HG03060 (cell line): ENCODE results near the gene TAS2R30.

Source experiments
- ATAC-seq: cut with Tn5 transposase; IDR thresholded peaks from one replicate; pipeline ENCODE4 v1.9.1; 2021; ENCODE audit warnings: low read depth, moderate number of reproducible peaks; ENCODE audit not compliant: unreplicated experiment

Gene TAS2R30

GRCh38 chr12:11134305-11134704, at the start of gene TAS2R30:
Gene TAS2R30, minus strand, starts transcription at chr12:11134644. Its CDS starts 400 bp downstream, at chr12:11134244.
- ATAC-seq, result no peak

DNA sequence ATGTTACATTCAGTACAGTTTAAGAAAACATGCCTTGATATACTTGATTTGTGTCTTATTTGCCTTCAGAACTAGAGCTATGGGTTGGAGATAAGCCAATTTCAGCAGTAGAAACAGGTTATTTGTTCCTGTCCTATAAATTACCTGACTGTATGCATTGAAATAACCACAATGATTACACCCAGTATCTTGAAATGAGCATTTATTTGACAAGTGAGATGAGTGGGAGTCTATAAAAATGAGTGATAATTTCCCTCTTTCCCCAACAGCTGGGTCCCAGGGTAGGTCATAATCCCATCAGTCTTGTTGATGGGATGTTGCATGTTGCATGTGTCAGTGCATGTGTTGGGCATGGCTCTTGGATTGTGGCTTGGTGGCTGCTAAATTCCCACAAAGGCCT, 48.6 kb upstream of the TAS2R30 start:
- ATAC-seq, result no peak

GRCh38 chr12:11182529-11182928, 48.1 kb upstream of the TAS2R30 start:
- no peak for ATAC-seq

DNA sequence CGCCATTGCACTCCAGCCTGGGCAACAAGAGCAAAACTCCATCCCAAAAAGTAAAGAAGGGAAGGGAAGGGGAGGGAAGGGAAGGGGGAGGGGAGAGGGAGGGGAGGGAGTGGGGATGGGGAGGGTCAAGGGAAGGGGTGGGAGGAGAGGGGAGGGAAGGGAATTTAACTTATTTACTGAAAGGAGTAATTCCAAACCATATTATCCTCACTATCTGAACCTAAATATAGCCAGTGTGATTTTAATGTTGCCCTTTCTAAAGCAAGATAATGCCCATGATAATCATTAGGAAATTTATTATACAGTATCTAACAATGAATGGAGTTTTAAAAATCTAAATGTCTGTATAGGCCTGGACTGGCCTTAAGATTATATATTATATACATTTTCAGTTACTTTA, 43.8 kb upstream of the TAS2R30 start:
- no peak for ATAC-seq

DNA sequence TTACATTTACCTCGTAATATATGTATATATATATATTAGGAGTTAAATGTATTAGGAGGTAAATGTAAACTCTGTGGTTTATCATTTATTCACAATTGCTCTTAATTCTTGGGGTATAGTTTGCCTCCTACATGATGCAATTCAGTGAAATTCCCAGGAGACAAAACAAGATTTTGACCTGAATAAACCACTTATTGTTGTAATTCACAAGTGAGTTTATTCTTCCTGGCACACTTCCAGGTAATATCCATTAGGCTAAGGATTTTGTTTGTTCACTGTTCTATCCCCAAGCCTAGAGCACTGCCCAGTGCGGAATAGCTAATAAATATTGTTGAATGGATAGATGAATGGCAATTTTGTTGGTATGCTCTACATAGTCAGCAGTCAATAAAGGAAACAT, 39.6 kb upstream of the TAS2R30 start:
- ATAC-seq, result no peak

GRCh38 chr12:11171969-11172675, 37.7 kb upstream of the TAS2R30 start:
- ATAC-seq, result no peak

GRCh38 chr12:11171145-11171968, 36.9 kb upstream of the TAS2R30 start, which contains the start of gene SMIM10L1:
Gene SMIM10L1, plus strand, starts transcription at chr12:11171194. Its CDS starts 163 bp downstream, at chr12:11171357.
- peak; percentile 75 for ATAC-seq

GRCh38 chr12:11170810-11171144, 36.3 kb upstream of the TAS2R30 start:
- ATAC-seq, result no peak

DNA sequence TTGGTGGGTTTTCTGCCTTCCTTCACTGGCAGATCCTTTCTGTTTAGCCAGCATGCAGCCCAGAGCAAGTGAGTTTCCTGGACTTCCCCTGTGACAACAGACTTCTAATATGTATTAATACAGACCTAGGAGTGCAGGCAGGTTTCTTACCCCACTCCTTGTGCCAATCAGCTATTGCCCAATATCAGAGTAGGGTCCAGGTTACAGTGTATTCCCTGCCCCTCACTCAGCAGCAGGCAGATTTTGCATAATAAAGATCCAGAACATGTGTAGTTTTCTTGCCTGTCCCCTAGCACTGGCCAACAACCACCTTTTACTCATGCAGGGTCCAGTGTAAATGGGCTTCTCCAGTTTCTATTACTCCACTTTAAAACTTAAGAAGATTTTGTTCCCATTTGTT, 31.9 kb upstream of the TAS2R30 start:
- no peak for ATAC-seq

GRCh38 chr12:11164384-11164783, 29.9 kb upstream of the TAS2R30 start:
- no peak for ATAC-seq

GRCh38 chr12:11162502-11162901, 28.1 kb upstream of the TAS2R30 start:
- no peak for ATAC-seq

- no peak for ATAC-seq
These were observed 24.5 kb upstream of the TAS2R30 start for GRCh38 chr12:11158885-11159444.

- ATAC-seq, result no peak
These were observed 20.0 kb upstream of the TAS2R30 start for GRCh38 chr12:11154400-11154925.

DNA sequence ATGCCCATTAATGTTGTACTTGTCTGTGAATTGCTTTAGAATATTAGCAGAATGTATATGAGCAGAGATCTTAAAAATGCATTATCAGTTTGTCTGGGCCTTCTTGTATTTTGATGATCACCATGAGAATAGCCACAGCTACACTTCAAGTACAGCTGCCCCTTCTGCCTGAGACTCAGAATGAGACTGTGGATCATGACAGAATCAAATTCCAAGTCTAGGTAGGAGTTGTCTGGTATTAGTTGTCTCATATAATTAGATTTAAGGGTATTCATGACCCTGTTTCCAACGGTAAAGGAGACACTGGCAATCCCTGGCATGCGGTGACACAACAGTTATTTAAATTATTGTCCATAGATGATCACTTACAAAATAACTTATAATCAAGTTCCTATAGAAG, 18.3 kb upstream of the TAS2R30 start:
- ATAC-seq, result no peak

GRCh38 chr12:11150832-11151231, 16.4 kb upstream of the TAS2R30 start:
- no peak for ATAC-seq

DNA sequence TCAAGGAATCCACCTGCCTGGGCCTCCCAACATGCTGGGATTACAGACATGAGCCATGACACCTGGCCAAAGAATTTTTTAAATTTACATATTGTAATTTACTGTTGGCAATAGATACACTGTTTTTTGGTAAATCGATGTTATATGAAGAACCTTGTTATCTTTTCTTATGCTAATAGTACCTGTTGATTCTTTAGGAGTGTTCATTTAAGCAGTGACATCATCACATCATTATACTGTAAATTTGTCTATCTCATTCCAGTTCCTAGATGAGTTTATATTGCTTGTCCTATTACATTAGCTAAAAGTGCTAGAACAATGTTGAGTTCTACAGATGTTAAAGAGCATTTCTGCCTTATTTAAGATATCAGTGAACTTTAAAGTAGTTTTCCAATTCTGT, 13.0 kb upstream of the TAS2R30 start:
- ATAC-seq, result no peak

DNA sequence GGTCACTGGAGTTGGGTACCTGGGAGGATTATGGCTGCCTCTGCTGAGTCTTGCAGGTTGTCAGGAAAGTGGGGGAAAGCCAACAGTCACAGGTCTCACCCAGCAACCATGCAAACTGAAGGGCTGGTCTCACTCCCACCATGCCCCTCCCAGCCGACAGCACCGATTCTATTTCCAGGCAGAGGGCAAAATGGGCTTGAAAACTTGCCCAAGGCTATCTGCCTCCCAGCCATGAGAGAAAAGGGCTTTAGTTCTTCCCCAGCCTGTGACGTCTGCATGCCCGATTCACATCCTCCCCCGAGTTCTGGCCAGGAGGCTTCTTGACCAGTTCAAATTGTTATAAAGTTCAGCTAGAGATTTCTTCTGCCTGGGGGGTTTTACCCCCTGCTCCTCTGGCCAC, 9.9 kb upstream of the TAS2R30 start:
- no peak for ATAC-seq

GRCh38 chr12:11143352-11143751, 8.9 kb upstream of the TAS2R30 start:
- ATAC-seq, result no peak

DNA sequence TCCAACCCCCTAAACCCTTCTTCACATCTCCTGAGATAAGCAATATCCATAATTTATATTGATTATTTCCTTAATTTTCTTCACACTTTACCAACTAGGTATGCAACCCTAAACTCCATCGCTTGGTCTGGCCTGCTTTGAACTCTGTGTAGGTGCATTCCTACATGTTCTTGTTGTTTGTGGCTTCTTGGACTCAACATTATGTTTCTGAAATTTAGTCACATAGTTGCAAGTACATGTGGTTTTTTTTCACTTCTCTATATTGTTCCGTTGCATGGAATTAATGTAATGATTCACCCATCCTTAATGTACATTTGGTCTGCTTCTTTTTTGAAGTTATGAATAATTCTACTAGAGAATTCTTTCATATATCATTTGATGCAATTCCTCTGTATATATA, 1.6 kb upstream of the TAS2R30 start:
- ATAC-seq, result no peak

DNA sequence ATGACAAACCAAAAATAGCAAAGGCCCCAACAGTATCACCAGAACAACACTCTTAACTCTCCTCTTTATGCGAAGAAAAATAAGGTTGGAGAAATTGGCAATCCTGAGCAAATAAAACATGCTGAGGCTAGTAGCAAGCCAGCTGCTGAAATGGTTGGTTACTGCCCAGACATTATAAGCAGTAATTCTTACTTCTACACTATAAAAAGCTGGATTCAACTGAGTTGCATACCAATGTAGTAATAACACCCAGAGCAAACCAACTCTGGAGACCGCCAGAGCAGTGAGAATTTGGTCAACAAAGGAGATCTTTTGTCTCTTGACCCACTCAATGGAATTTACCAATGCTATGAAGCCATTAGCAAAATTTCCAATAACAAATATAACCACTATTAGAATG, 628 bp downstream of the TAS2R30 start:
- ATAC-seq, result no peak

DNA sequence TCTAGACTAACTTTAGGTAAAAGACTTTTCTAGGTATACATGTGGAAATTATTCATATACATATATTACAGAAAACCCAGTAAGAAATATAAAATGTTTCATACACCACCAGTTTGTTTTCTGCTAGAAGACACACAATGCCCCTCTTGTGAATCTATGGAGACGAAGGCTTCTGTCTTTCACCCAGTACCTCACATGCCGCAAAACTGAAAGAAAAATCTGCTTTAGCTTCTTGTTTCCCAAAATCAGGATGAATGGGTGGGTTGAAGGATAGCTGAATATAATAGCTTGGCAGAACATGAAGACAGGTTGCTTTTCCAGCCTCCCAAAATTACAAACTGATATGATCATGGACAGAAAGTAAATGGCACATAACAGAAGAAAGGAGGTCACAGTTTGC, 1.3 kb downstream of the TAS2R30 start:
- no peak for ATAC-seq
